HG03045 (cell line): ENCODE measurements around the gene CCSER2.

Experiments
- ATAC-seq: cut with Tn5 transposase; IDR thresholded peaks from one replicate; pipeline ENCODE4 v1.9.1; 2021; ENCODE audit warnings: mild to moderate bottlenecking, moderate library complexity; ENCODE audit not compliant: unreplicated experiment

Gene CCSER2

GRCh38 chr10:84542522-84543490, 214.4 kb downstream of the CCSER2 start:
- ATAC-seq = no peak

DNA sequence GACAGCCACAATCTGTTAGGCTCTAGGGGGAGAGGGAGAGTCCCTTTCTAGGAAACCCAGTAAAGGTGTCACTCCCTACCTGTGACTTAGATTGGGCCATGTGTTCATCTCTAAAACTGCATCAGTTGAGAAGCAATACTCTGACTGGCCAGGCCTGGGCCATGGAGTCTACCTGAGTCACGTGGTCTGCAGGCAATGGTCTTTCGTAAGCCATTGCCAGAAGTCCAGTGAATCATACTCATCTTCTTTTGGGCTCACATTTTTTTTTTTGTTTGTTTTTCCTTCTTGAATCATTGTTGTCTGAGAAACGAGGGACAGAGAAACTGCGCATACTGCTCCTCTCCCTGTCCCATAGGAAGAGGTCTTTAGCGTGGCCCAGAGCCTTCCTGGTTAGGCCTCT, 215.6 kb downstream of the CCSER2 start:
- ATAC-seq = no peak

DNA sequence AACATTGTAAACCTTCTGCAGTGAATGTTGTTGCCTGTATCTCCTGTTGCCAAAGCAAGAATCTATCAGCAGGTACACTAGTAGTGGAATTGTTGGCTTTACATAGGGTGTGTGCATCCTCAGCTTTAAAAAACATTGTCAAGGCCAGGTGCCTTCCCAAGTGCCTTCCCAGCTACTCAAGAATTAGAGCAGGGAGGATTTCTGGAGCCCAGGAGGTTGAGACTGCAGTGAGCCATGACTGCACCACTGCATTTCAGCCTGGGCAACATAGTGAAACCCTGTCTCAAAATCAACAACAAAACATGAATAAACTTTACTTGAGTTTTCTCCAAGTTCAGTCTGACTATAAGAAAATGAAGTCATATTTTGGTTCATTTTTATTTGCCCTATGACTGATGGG, 217.3 kb downstream of the CCSER2 start:
- no peak for ATAC-seq

GRCh38 chr10:84546609-84547008, 218.2 kb downstream of the CCSER2 start:
- ATAC-seq = no peak

DNA sequence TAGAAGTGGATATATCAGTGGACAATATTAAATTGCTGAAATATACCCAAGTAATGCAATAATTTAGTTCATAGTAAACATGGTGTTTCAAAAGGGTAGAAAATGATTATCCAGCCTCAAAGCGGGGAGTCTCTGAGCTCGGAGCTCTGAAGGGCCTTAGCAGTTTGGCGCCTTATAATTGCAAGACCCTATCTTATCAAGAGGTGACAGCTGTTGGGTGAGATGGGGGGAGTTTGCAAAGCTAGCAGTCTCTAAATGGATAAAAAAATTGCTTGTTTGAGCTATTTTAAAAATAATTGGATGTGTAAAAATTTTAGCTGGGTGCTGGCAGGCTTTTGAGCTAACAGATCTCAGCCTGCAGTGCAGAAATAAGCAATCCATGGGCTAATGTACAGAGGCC, 219.2 kb downstream of the CCSER2 start:
- ATAC-seq = no peak

GRCh38 chr10:84548869-84549268, 220.5 kb downstream of the CCSER2 start:
- ATAC-seq = no peak

GRCh38 chr10:84549368-84550165, 221.2 kb downstream of the CCSER2 start:
- ATAC-seq = no peak

DNA sequence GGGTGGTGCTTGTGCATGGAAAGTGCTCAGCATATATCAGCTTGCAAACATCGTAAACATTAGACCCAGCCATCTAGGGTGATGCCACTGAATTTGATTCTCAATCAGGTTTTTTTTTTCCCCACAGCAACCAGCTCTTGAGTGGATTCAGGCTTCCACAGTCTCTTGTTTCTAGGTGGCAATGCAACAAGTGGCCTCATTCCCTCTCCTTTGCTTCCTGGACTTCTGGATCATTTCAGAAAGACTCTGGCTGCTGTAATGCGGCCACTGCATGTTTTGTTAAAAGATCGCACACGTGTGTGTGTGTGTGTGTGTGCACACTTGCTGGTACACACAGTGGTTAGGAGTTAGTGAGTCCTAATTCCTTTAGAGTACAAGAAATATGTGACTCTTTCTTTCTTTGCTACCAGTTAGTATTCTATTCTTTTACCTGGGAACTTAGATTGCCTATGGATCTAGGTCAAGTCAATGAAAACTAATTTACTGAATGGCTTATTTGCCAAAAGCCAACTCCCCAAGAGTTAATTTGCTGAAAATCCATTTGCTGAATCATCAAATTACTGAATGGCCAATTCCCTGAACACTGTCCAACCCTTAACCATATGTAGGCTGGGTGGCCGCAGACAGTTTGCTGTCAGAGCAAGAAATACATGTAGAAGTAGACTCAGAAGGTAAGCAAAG, 222.5 kb downstream of the CCSER2 start:
- ATAC-seq = no peak

DNA sequence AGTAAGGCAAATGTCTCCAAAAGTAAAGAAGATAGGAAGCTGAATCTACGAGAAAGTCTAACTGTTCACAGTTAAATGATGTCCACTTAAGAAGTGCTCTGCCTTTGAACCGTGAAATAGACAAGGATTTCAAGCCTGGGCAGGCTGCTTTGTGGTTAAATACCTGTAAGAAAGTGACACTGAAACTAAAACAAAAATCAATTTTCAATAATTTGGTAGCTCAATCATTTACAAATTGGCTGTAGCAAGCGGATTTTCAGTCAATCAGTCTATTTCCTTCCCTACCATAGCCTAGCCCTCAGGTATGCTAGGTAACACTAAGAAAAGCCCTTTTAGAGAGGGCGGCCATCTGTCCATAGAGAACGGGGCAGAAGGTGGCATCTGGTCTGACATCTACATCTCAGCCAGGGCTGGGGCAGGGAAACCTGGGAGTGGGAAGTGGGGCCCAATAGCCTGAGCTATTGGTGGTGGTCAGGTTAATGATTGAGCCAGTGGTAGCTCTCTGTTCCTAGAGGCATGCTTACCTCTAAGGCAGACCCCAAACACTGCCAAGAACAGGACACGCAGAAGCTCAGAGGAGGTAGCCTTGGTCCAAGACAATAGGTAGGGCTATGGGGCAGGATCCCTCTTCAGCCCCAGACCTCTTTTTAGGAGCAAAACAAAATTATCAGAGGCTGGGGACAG, 223.2 kb downstream of the CCSER2 start:
- ATAC-seq = no peak

- no peak for ATAC-seq
Measured at GRCh38 chr10:84552478-84552877, 224.1 kb downstream of the CCSER2 start.

GRCh38 chr10:84562592-84562991, 234.2 kb downstream of the CCSER2 start:
- no peak for ATAC-seq

- ATAC-seq = no peak
Measured at GRCh38 chr10:84563355-84563754, 235.0 kb downstream of the CCSER2 start.

- ATAC-seq = no peak
Measured at GRCh38 chr10:84563868-84564267, 235.5 kb downstream of the CCSER2 start.

DNA sequence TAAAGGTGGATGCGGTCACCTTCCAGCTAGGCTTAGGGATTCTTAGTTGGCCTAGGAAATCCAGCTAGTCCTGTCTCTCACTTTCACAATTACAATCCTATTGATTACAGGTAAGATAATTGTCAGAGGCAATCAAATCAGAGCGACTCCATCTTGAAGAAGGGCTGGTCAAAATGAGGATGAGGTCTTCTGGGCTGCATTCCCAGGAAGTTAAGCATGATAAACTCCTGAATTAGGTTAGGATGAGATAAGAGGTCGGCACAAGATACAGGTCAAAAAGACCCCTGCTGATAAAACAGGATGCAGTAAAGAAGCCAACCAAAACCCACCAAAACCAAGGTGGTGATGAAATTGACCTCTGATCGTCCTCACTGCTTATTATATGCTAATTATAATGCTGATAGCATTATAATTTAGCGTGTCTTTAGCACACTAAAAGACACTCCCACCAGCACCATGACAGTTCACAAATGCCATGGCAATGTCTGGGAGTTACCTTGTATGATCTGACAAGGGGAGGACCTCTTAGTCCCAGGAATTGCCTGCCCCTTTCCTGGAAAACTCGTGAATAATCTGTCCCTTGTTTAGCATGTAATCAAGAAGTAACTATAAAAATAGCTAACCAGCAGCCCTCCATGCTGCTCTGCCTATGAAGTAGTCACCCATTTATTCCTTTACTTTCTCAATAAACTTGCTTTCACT, 237.6 kb downstream of the CCSER2 start:
- no peak for ATAC-seq

DNA sequence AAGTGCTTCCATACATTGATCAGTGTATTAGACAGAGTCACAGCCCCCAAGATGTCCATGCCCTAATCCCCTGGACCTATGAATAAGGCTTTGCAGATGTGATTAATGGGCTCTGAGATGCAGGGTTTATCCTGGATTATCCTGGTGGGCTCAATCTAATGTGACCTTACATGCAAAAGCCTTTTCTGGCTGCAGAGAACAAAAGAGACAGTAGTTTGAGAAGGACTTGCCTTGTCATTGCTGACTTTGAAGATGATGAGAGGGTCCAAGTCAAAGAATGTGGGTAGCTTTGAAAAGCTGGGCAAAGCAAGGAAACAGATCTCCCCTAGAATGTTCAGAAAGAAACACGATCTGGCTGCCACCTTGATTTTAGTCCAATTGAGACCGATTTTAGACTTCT, 238.7 kb downstream of the CCSER2 start:
- no peak for ATAC-seq
